HEK293T (cell line): ENCODE data around the gene MYO16.
"Not testable (repeated sequence)": the region's sequence is repeated elsewhere in the genome, so short reads cannot be mapped to it uniquely, and the experiment has no call there.

Source experiments
- CTCF ChIA-PET: fragments of 350-600 bp; formaldehyde crosslinking; extraction: SDS; loops from one replicate; lab custom pipeline; 2021; ENCODE audit warnings: antibody characterized with exemption, inconsistent platforms; lab: Yijun Ruan, JAX
- POLR2A ChIA-PET: fragments of 350-600 bp; formaldehyde crosslinking; extraction: SDS; loops from one replicate; lab custom pipeline; 2020; ENCODE audit warnings: antibody characterized with exemption, inconsistent platforms; lab: Yijun Ruan, JAX
- DNase-seq: peaks from one replicate; pipeline ENCODE4 v3.0.0; 2012; ENCODE audit warnings: mixed read lengths; ENCODE audit errors: extremely low spot score
- ARNT ChIP-seq: fragments of 450-650 bp; IDR thresholded peaks from 2 replicates; pipeline ENCODE4 v1.6.1; 2017; ENCODE audit warnings: mild to moderate bottlenecking
- BHLHE40 ChIP-seq: fragments of 450-650 bp; IDR thresholded peaks from 2 replicates; pipeline ENCODE4 v1.6.1; 2016; ENCODE audit warnings: mild to moderate bottlenecking, moderate library complexity, borderline replicate concordance
- CTBP1 ChIP-seq: fragments of 450-650 bp; IDR thresholded peaks from 2 replicates; pipeline ENCODE4 v1.6.1; 2016; ENCODE audit warnings: borderline replicate concordance
- ELF4 ChIP-seq: fragments of 450-650 bp; IDR thresholded peaks from 2 replicates; pipeline ENCODE4 v1.6.1; 2017; ENCODE audit warnings: antibody characterized with exemption
- FOXA1 ChIP-seq: fragments of 450-650 bp; IDR thresholded peaks from 2 replicates; pipeline ENCODE4 v1.6.1; 2016; ENCODE audit warnings: mild to moderate bottlenecking
- FOXK2 ChIP-seq: fragments of 450-650 bp; IDR thresholded peaks from 2 replicates; pipeline ENCODE4 v1.6.1; 2016; ENCODE audit warnings: mild to moderate bottlenecking
- FOXM1 ChIP-seq: fragments of 450-650 bp; IDR thresholded peaks from 2 replicates; pipeline ENCODE4 v1.6.1; 2017; ENCODE audit warnings: mild to moderate bottlenecking, borderline replicate concordance
- HDGF ChIP-seq: fragments of 450-650 bp; IDR thresholded peaks from 2 replicates; pipeline ENCODE4 v1.6.1; 2017; ENCODE audit warnings: antibody characterized with exemption, borderline replicate concordance
- L3MBTL2 ChIP-seq: fragments of 450-650 bp; conservative IDR thresholded peaks from 2 replicates; pipeline ENCODE4 v1.6.1; 2016; ENCODE audit warnings: mild to moderate bottlenecking
- LEF1 ChIP-seq: fragments of 450-650 bp; IDR thresholded peaks from 2 replicates; pipeline ENCODE4 v1.6.1; 2017; ENCODE audit warnings: mild to moderate bottlenecking, borderline replicate concordance
- NFRKB ChIP-seq: fragments of 450-650 bp; IDR thresholded peaks from 2 replicates; pipeline ENCODE4 v1.6.1; 2016; ENCODE audit warnings: mild to moderate bottlenecking, moderate library complexity
- PKNOX1 ChIP-seq: fragments of 450-650 bp; IDR thresholded peaks from 2 replicates; pipeline ENCODE4 v1.6.1; 2016
- SP1 ChIP-seq: fragments of 450-650 bp; IDR thresholded peaks from 2 replicates; pipeline ENCODE4 v1.6.1; 2017
- SUZ12 ChIP-seq: fragments of 450-650 bp; IDR thresholded peaks from 2 replicates; pipeline ENCODE4 v1.6.1; 2016; ENCODE audit warnings: mild to moderate bottlenecking
- TARDBP ChIP-seq: fragments of 450-650 bp; IDR thresholded peaks from 2 replicates; pipeline ENCODE4 v1.6.1; 2016
- ZNF384 ChIP-seq: fragments of 450-650 bp; IDR thresholded peaks from 2 replicates; pipeline ENCODE4 v1.6.1; 2016

Gene MYO16

GRCh38 chr13:109074853-109075252 is 445.4 kb downstream of the MYO16 start:
- TF ChIP-seq FOXA1 (no peak), FOXM1 (no peak), SUZ12 (no peak), NFRKB (no peak), FOXK2 (no peak), L3MBTL2 (no peak), BHLHE40 (no peak), CTBP1 (no peak), HDGF (no peak), ARNT (no peak), PKNOX1 (no peak), LEF1 (no peak), TARDBP (no peak), SP1 (no peak), ELF4 (no peak), ZNF384 (no peak)
- DNase-seq, result no peak
- ChIA-PET POLR2A (no interaction called here), CTCF (no interaction called here)

GRCh38 chr13:109087916-109088623 is 458.7 kb downstream of the MYO16 start:
- CTCF ChIA-PET, result no interaction called here
- POLR2A ChIA-PET, result no interaction called here

GRCh38 chr13:109088624-109088917 is 459.2 kb downstream of the MYO16 start:
- POLR2A ChIA-PET, result no interaction called here
- DNase-seq, result no peak
- TF ChIP-seq L3MBTL2 (no peak), LEF1 (no peak), FOXM1 (no peak), SUZ12 (no peak)
- CTCF ChIA-PET, result no interaction called here

More at GRCh38 chr13:109087916-109088623, 458.7 kb downstream of the MYO16 start:
- no peak for DNase-seq
- TF ChIP-seq BHLHE40, result no peak
- no peak for TF ChIP-seq TARDBP
- TF ChIP-seq PKNOX1, result no peak
- no peak for TF ChIP-seq NFRKB
- TF ChIP-seq FOXA1, result no peak
- no peak for TF ChIP-seq ARNT
- no peak for TF ChIP-seq L3MBTL2
- no peak for TF ChIP-seq SUZ12
- no peak for TF ChIP-seq SP1
- no peak for TF ChIP-seq HDGF
- no peak for TF ChIP-seq FOXK2
- no peak for TF ChIP-seq ZNF384
- TF ChIP-seq LEF1, result no peak
- TF ChIP-seq CTBP1, result no peak
- no peak for TF ChIP-seq ELF4

GRCh38 chr13:109090796-109091195 is 461.4 kb downstream of the MYO16 start:
- TF ChIP-seq LEF1 (no peak), FOXK2 (no peak), ZNF384 (no peak), FOXA1 (no peak), BHLHE40 (no peak), SP1 (no peak), ELF4 (no peak), CTBP1 (no peak), SUZ12 (no peak), NFRKB (no peak), L3MBTL2 (no peak)
- ChIA-PET CTCF (no interaction called here), POLR2A (no interaction called here)
- no peak for DNase-seq

- CTCF ChIA-PET, result no interaction called here
- TF ChIP-seq FOXK2, result no peak
- no peak for TF ChIP-seq ARNT
- TF ChIP-seq BHLHE40, result no peak
- no peak for TF ChIP-seq LEF1
- TF ChIP-seq PKNOX1, result no peak
- TF ChIP-seq TARDBP, result no peak
- no peak for TF ChIP-seq FOXM1
- TF ChIP-seq ELF4, result no peak
- no peak for TF ChIP-seq NFRKB
- no peak for TF ChIP-seq SP1
- TF ChIP-seq ZNF384, result no peak
- no peak for TF ChIP-seq FOXA1
- TF ChIP-seq HDGF, result no peak
- no peak for TF ChIP-seq L3MBTL2
- no peak for TF ChIP-seq SUZ12
- TF ChIP-seq CTBP1, result no peak
- no peak for DNase-seq
- POLR2A ChIA-PET, result no interaction called here
Measured at GRCh38 chr13:109091249-109091648, 461.8 kb downstream of the MYO16 start.

GRCh38 chr13:109092186-109092585 is 462.8 kb downstream of the MYO16 start:
- DNase-seq, CTCF ChIA-PET, POLR2A ChIA-PET: not testable (repeated sequence)
